Measurements from ENCODE around the gene SIX2.

- TF ChIP-seq EZH2 (IDR thresholded peaks at IDR 0.05; ENCODE audit: insufficient read depth, low read length) (no peak), CTCF (IDR thresholded peaks at IDR 0.05; ENCODE audit: insufficient read depth, low read depth, low read length) (no peak)
These were observed 35.7 kb upstream of the SIX2 start for GRCh38 chr2:45044916-45045315.
